Glutamatergic neuron (in vitro differentiated cells): ENCODE results near the gene FAM83E. TPM values are rescaled to one million over a fixed set of nuclear protein-coding genes. Genes with fewer than 3 reads are reported as not detected.

Source experiments
- DNase-seq: peaks from one replicate; pipeline ENCODE4 v3.0.0; 2022
- H3K27ac Mint-ChIP-seq: one replicate; pipeline ENCODE4 v1.8.0; 2020; ENCODE audit warnings: mild to moderate bottlenecking, mixed read lengths, inconsistent platforms; ENCODE audit not compliant: unreplicated experiment
- H3K27me3 Mint-ChIP-seq: one replicate; pipeline ENCODE4 v1.8.0; 2020; ENCODE audit warnings: mild to moderate bottlenecking, moderate library complexity, mixed read lengths, inconsistent platforms; ENCODE audit not compliant: unreplicated experiment
- H3K36me3 Mint-ChIP-seq: one replicate; pipeline ENCODE4 v1.8.0; 2020; ENCODE audit warnings: mild to moderate bottlenecking, mixed read lengths, inconsistent platforms; ENCODE audit not compliant: unreplicated experiment
- H3K4me1 Mint-ChIP-seq: one replicate; pipeline ENCODE4 v1.8.0; 2020; ENCODE audit warnings: mild to moderate bottlenecking, low read depth, mixed read lengths, inconsistent platforms; ENCODE audit not compliant: unreplicated experiment
- H3K4me3 Mint-ChIP-seq: one replicate; pipeline ENCODE4 v1.8.0; 2020; ENCODE audit warnings: mild to moderate bottlenecking, mixed read lengths, inconsistent platforms; ENCODE audit not compliant: unreplicated experiment
- H3K9me3 Mint-ChIP-seq: one replicate; pipeline ENCODE4 v1.8.0; 2020; ENCODE audit warnings: mild to moderate bottlenecking, moderate library complexity, mixed read lengths, inconsistent platforms; ENCODE audit not compliant: unreplicated experiment
- total RNA-seq: library from RNA; stranded (reverse); fragmentation: NEBNext Ultra II Directional; extraction: Animal tissue kit (Norgen Biotek cat#: 25700); gene quantifications from one replicate; pipeline ENCODE4 v1.2.1, GENCODE V29; 2021; ENCODE audit not compliant: unreplicated experiment
- TF ChIP-seq, protein P1 (sequence below): fragments of 200-600 bp; sonication (generic); IDR thresholded peaks from one replicate; pipeline ENCODE4 v1.5.0; 2021; ENCODE audit not compliant: partially characterized antibody, unreplicated experiment

FAM83E gene
- total RNA-seq, 1 donor from 2014 or later: 1.5 TPM

DNA sequence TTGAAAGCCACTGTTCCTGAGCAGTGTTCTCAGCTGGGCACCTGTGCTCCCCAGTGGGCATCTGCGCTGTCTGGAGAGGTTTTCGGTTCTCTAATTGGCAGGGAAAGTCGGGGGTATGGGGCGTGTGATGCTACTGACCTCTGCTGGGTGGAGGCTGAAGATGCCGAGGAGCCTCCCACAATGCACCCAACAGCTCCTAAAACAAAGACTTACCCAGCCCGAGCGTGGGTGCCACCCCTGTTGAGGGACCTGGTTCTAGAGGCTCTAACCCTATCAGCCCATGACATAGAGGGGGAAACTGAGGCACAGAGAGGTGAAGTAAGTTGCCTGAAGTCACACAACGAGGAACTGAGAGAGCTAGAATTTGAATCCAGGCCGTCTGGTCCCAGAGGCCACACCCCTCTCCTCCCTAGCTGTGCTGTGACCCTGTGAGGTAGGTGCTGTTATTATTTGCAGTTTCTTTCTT is 6.0 kb downstream of the FAM83E start:
- peak overlapping the region; percentile 34 for H3K4me3 Mint-ChIP-seq
- TF ChIP-seq, protein P1, sequence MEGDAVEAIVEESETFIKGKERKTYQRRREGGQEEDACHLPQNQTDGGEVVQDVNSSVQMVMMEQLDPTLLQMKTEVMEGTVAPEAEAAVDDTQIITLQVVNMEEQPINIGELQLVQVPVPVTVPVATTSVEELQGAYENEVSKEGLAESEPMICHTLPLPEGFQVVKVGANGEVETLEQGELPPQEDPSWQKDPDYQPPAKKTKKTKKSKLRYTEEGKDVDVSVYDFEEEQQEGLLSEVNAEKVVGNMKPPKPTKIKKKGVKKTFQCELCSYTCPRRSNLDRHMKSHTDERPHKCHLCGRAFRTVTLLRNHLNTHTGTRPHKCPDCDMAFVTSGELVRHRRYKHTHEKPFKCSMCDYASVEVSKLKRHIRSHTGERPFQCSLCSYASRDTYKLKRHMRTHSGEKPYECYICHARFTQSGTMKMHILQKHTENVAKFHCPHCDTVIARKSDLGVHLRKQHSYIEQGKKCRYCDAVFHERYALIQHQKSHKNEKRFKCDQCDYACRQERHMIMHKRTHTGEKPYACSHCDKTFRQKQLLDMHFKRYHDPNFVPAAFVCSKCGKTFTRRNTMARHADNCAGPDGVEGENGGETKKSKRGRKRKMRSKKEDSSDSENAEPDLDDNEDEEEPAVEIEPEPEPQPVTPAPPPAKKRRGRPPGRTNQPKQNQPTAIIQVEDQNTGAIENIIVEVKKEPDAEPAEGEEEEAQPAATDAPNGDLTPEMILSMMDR: peak; percentile 26
- H3K27me3 Mint-ChIP-seq: peaks cover 4% of the 10 kb centered on the region
- no peaks in the 10 kb centered on the region for H3K4me1 Mint-ChIP-seq
- peak; percentile 61 for DNase-seq
- H3K9me3 Mint-ChIP-seq: peaks cover 2% of the 10 kb centered on the region
- no peaks in the 10 kb centered on the region for H3K36me3 Mint-ChIP-seq
- peak overlapping the region; percentile 77 for H3K27ac Mint-ChIP-seq

DNA sequence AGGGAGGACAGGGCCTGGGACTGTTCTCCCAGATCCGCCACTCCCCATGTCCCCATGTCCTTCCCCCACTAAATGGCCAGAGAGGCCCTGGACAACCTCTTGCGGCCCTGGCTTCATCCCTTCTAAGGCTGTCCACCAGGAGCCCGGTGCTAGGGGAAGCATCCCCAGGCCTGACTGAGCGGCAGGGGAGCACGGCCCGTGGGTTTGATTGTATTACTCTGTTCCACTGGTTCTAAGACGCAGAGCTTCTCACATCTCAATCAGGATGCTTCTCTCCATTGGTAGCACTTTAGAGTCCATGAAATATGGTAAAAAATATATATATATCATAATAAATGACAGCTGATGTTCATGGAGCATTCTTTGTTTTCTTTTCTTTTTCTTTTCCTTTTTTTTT is 7.5 kb downstream of the FAM83E start:
- Mint-ChIP-seq H3K9me3 (peaks cover 2% of the 10 kb centered on the region), H3K27me3 (peaks cover 4% of the 10 kb centered on the region), H3K4me1 (no peaks in the 10 kb centered on the region), H3K27ac (no peak overlapping the region), H3K36me3 (no peaks in the 10 kb centered on the region), H3K4me3 (no peak overlapping the region)
- no peak for DNase-seq
- TF ChIP-seq, protein P1: no peak

DNA sequence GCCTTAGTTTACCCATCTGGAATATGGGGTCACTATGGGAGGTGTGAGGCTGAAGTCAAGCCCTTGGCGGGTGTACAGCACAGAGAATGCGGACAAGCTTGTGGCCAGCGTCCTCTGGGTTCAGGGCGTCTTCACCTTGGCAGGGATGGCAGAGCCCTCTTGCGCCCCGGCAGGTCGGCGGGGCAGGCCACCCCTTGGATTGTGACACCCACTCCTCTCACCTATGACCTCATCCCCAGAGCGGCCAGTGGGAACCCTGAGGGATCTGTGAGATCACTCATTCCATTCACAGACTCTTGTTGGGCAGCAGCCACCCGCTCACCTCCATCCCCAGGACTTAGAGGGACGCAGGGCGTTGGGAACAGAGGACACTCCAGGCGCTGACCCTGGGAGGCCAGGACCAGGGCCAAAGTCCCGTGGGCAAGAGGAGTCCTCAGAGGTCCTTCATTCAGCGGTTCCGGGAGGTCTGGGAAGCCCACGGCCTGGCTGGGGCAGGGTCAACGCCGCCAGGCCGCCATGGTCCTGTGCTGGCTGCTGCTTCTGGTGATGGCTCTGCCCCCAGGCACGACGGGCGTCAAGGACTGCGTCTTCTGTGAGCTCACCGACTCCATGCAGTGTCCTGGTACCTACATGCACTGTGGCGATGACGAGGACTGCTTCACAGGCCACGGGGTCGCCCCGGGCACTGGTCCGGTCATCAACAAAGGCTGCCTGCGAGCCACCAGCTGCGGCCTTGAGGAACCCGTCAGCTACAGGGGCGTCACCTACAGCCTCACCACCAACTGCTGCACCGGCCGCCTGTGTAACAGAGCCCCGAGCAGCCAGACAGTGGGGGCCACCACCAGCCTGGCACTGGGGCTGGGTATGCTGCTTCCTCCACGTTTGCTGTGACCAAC is 8.2 kb downstream of the FAM83E start, which contains the start of gene SPACA4:
Gene SPACA4 (plus strand): TSS at position 280 of the 896 bp plus-strand sequence. CDS start 237 bp downstream, at position 517.
- Mint-ChIP-seq H3K27me3 (no peaks in the 10 kb centered on the region), H3K36me3 (no peaks in the 10 kb centered on the region), H3K4me1 (no peaks in the 10 kb centered on the region), H3K4me3 (no peak within 1 kb of the TSS), H3K27ac (no peak within 1 kb of the TSS), H3K9me3 (peaks cover 2% of the 10 kb centered on the region)
- TF ChIP-seq, protein P1: no peak
- DNase-seq: no peak

DNA sequence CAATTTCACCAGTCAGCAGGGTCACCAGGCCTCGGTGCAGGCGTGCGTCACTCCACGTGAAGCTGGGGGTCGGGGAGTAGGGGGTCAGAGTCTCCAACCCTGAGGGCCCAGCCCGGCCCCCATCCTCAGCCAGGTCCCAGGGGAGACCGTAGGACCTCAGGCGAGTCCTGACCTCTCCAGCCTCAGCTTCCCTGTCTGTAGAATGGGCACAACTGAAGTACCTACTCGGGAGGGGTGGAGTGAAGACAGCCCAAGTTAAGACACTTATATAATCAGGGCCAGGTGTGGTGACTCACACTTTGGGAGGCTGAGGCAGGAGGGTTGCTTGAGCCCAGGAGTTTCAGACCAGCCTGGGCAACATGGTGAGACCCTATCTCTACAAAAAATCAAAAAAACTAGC is 11.0 kb downstream of the FAM83E start:
- H3K27ac Mint-ChIP-seq: no peak overlapping the region
- no peaks in the 10 kb centered on the region for H3K9me3 Mint-ChIP-seq
- TF ChIP-seq, protein P1: no peak
- no peaks in the 10 kb centered on the region for H3K36me3 Mint-ChIP-seq
- no peaks in the 10 kb centered on the region for H3K4me1 Mint-ChIP-seq
- DNase-seq: no peak
- no peaks in the 10 kb centered on the region for H3K27me3 Mint-ChIP-seq
- H3K4me3 Mint-ChIP-seq: no peak overlapping the region

DNA sequence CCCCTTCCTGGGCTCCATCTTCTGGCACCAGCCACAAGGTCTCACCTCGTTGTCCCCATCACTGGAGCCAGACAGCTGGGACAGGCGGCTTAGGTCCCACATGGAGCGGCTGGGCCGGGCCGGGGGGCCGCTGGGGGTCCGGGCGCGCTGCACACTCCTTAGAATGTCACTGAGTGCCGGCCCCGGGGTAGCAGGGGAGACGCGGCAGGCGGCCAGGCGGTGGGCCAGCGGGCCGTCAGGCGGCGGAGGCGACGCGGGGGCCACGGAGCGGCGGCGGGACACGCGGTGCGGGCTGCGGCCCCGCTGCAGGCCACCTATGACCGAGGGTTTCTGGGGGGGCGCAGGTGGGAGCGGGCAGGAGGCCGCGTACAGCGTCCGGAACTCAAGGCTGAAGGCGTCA is 11.4 kb downstream of the FAM83E start:
- Mint-ChIP-seq H3K27ac (no peak overlapping the region), H3K36me3 (no peaks in the 10 kb centered on the region), H3K9me3 (no peaks in the 10 kb centered on the region), H3K4me3 (no peak overlapping the region), H3K27me3 (no peaks in the 10 kb centered on the region), H3K4me1 (no peaks in the 10 kb centered on the region)
- DNase-seq: no peak
- TF ChIP-seq, protein P1: no peak
